Loucy (cell line): ENCODE measurements around the gene HOXB3.

Source experiments
- H2AFZ ChIP-seq: fragments of 200-600 bp; sonication (generic); 2 replicates; pipeline ENCODE4 v1.6.0; 2016; ENCODE audit warnings: antibody characterized with exemption, mild to moderate bottlenecking, low read length, moderate library complexity
- H3F3A ChIP-seq: fragments of 200-600 bp; 2 replicates; pipeline ENCODE4 v1.6.0; 2016; ENCODE audit warnings: antibody characterized with exemption, low read depth, mild to moderate bottlenecking
- H3K27me3 ChIP-seq: fragments of 200-600 bp; sonication (generic); 2 replicates; pipeline ENCODE4 v1.6.1; 2014; ENCODE audit warnings: low read length, mild to moderate bottlenecking; ENCODE audit not compliant: insufficient read depth, poor library complexity, severe bottlenecking
- H3K36me3 ChIP-seq: fragments of 200-600 bp; sonication (generic); 2 replicates; pipeline ENCODE4 v1.6.1; 2016; ENCODE audit warnings: low read length; ENCODE audit not compliant: insufficient read depth
- H3K4me1 ChIP-seq: fragments of 200-600 bp; sonication (generic); 2 replicates; pipeline ENCODE4 v1.5.1; 2014; ENCODE audit warnings: low read length, mild to moderate bottlenecking; ENCODE audit not compliant: insufficient read depth, poor library complexity, severe bottlenecking
- H3K4me2 ChIP-seq: fragments of 200-600 bp; sonication (generic); 2 replicates; pipeline ENCODE4 v1.6.0; 2014; ENCODE audit warnings: antibody characterized with exemption, low read length, low read depth, mild to moderate bottlenecking; ENCODE audit not compliant: poor library complexity, severe bottlenecking
- H3K4me3 ChIP-seq: fragments of 200-600 bp; sonication (generic); 2 replicates; pipeline ENCODE4 v1.5.1; 2014; ENCODE audit warnings: low read length, mild to moderate bottlenecking, mixed read lengths; ENCODE audit not compliant: poor library complexity, severe bottlenecking
- H3K79me2 ChIP-seq: fragments of 200-600 bp; sonication (generic); 2 replicates; pipeline ENCODE4 v1.6.1; 2014; ENCODE audit warnings: low read length; ENCODE audit not compliant: insufficient read depth
- H3K9ac ChIP-seq: fragments of 200-600 bp; sonication (generic); 2 replicates; pipeline ENCODE4 v1.6.0; 2014; ENCODE audit warnings: mild to moderate bottlenecking, low read depth, low read length, moderate library complexity; ENCODE audit not compliant: poor library complexity, severe bottlenecking
- H3K9me2 ChIP-seq: fragments of 200-600 bp; sonication (generic); replicated peaks from 2 replicates; pipeline ENCODE4 v1.6.1; 2016; ENCODE audit warnings: low read depth, low read length, mixed read lengths
- H3K9me3 ChIP-seq: fragments of 200-600 bp; sonication (generic); 2 replicates; pipeline ENCODE4 v1.6.1; 2014; ENCODE audit warnings: mild to moderate bottlenecking, antibody characterized with exemption, low read length, low read depth; ENCODE audit not compliant: insufficient read depth
- H4K20me1 ChIP-seq: fragments of 200-600 bp; sonication (generic); 2 replicates; pipeline ENCODE4 v1.6.0; 2014; ENCODE audit warnings: antibody characterized with exemption, low read length, mild to moderate bottlenecking; ENCODE audit not compliant: insufficient read depth, poor library complexity, severe bottlenecking
- EZH2phosphoT487 ChIP-seq: fragments of 200-600 bp; IDR thresholded peaks from 2 replicates; pipeline ENCODE4 v1.6.1; 2018; ENCODE audit warnings: antibody characterized with exemption, mild to moderate bottlenecking, moderate library complexity, borderline replicate concordance
- TF ChIP-seq, protein P1 (sequence below): fragments of 200-600 bp; sonication (generic); conservative IDR thresholded peaks from 2 replicates; pipeline ENCODE4 v1.5.1; 2014; ENCODE audit warnings: mild to moderate bottlenecking, antibody characterized with exemption, low read length

HOXB3 gene

DNA sequence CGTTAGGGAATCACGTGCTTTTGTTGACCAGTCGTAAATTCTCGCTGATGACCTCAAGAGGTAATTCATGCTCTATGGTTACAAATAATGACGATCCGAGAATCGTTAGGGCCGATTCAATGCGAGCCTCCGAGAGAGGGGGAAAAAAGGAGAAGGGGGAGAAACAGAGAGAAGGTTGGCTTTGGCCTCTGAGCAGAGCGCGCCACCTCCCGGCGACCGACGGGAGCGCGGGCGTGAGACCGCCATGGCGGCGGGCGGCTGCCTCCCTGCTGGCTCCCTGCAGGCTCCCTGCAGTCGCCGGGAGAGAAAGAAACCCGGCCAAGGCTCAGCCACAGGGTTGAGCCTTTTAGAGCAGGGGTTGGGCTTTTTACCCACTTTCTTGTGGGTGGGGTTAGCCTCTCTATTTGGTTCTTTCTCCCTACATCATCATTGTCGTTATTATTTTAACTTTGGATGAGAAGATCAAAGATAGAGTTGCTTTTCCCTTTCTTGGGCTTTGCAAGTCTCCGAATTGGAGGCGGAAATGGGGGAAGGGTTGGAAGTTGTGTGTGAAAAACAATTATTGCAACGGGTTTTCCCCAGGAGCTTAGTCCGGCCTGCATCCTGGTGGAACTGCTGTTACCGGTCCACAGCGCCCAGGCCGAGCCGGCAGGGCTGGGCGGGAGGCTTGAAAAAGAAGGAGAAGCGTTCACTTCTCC lies 3.9 kb upstream of the HOXB3 start:
- peaks cover 7% of the 10 kb centered on the region; the same call in 1 of the 2 replicates for H3F3A ChIP-seq
- H2AFZ ChIP-seq = no peak overlapping the region
- H3K4me1 ChIP-seq = peaks cover 26% of the 10 kb centered on the region

DNA sequence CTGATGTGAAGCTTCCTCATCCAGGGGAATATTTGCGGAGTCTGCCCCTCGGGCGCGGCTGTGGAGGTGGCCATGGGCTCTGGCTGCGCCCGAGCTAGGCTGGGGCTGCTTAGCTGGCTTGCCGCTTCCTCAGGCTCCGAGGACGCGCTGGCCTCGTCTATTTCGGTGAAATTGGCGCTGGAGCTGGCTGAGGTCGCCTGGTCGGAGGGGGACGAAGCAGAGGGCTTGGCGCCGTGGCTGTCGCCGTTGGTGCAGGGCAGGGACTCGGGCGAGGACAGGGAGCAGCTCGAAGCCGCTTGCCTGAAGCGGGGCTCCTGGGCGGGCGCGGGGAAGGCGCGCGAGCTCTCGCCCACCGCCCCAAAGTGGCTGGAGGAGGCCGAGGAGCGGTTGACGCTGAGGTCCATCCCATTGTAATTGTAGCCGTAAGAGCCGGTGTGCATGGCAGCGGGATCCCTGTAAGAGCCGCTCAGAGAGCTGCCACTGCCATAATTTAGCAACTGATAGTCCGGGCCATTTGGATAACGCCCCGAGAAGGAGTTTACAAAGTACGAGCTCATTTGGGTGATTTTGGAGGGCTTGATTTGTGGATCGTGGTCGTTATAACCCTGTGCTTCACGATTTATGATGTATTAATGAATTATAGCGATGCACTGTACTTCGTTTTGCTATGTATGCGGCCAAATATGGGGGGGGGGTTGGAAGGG lies 3.2 kb upstream of the HOXB3 start, which contains the start of gene HOXB5:
Gene HOXB5, minus strand, starts transcription at position 654 of the 704 bp plus-strand sequence. Its CDS starts 97 bp downstream, at position 557.
- peaks cover 79% of the 10 kb centered on the region for H4K20me1 ChIP-seq
- no peak within 1 kb of the TSS for H2AFZ ChIP-seq
- H3K36me3 ChIP-seq = peaks cover 55% of the 10 kb centered on the region
- H3K27me3 ChIP-seq = peaks cover 43% of the 10 kb centered on the region
- TF ChIP-seq, protein P1, sequence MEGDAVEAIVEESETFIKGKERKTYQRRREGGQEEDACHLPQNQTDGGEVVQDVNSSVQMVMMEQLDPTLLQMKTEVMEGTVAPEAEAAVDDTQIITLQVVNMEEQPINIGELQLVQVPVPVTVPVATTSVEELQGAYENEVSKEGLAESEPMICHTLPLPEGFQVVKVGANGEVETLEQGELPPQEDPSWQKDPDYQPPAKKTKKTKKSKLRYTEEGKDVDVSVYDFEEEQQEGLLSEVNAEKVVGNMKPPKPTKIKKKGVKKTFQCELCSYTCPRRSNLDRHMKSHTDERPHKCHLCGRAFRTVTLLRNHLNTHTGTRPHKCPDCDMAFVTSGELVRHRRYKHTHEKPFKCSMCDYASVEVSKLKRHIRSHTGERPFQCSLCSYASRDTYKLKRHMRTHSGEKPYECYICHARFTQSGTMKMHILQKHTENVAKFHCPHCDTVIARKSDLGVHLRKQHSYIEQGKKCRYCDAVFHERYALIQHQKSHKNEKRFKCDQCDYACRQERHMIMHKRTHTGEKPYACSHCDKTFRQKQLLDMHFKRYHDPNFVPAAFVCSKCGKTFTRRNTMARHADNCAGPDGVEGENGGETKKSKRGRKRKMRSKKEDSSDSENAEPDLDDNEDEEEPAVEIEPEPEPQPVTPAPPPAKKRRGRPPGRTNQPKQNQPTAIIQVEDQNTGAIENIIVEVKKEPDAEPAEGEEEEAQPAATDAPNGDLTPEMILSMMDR = no peak
- TF ChIP-seq EZH2phosphoT487 = no peak
- H3K79me2 ChIP-seq = peaks cover 98% of the 10 kb centered on the region
- peak within 1 kb of the TSS; percentile 98 for H3K4me2 ChIP-seq
- peak within 1 kb of the TSS; percentile 89 for H3K4me3 ChIP-seq
- H3K9ac ChIP-seq = peak within 1 kb of the TSS; percentile 100
- no peaks in the 10 kb centered on the region for H3K9me2 ChIP-seq
- no peaks in the 10 kb centered on the region for H3K9me3 ChIP-seq
- H3F3A ChIP-seq = peaks cover 7% of the 10 kb centered on the region; the same call in 1 of the 2 replicates
- peaks cover 33% of the 10 kb centered on the region for H3K4me1 ChIP-seq

More for the DNA sequence above, 3.9 kb upstream of the HOXB3 start:
- Histone ChIP-seq H3K4me3 (peak overlapping the region; percentile 89), H3K9me3 (no peaks in the 10 kb centered on the region), H3K9ac (peak overlapping the region; percentile 100), H3K79me2 (peaks cover 98% of the 10 kb centered on the region), H3K4me2 (peak overlapping the region; percentile 98), H4K20me1 (peaks cover 79% of the 10 kb centered on the region), H3K36me3 (peaks cover 61% of the 10 kb centered on the region), H3K27me3 (peaks cover 47% of the 10 kb centered on the region), H3K9me2 (no peaks in the 10 kb centered on the region)
- no peak for TF ChIP-seq EZH2phosphoT487
- TF ChIP-seq, protein P1 = peak; percentile 85

DNA sequence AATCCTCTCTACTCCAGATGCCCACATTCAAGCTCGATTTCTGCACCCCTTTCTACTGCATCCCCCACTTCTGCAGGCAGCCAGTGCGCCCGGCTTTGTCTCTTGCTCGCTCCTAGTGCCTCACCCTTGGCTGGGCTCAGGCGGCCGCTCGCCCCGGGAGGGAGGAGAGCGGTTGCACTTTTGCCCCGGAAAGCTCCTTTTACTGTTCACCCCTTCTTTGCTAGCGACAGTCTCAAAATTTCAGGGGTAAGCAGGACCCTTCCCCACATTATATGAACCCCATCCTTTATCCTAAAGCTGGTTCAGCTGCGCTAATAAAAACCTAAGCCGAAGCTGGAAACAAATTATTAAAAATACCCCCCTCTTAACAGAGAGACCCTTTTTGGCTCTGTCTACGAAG lies 2.5 kb upstream of the HOXB3 start:
- Histone ChIP-seq H3K36me3 (peaks cover 48% of the 10 kb centered on the region), H3K9me2 (no peaks in the 10 kb centered on the region), H2AFZ (no peak overlapping the region), H3K4me1 (peaks cover 37% of the 10 kb centered on the region), H3K79me2 (peaks cover 98% of the 10 kb centered on the region), H3K27me3 (peaks cover 43% of the 10 kb centered on the region), H3K4me3 (peak overlapping the region; percentile 89), H3K4me2 (peak overlapping the region; percentile 98), H4K20me1 (peaks cover 79% of the 10 kb centered on the region), H3F3A (peaks cover 7% of the 10 kb centered on the region; the same call in 1 of the 2 replicates), H3K9me3 (no peaks in the 10 kb centered on the region), H3K9ac (peak overlapping the region; percentile 100)
- no peak for TF ChIP-seq EZH2phosphoT487
- TF ChIP-seq, protein P1 = no peak
